HG02678 (cell line): Measurements from ENCODE around the gene RIMBP2.

Experiments used
- ATAC-seq: cut with Tn5 transposase; IDR thresholded peaks from one replicate; pipeline ENCODE4 v1.9.1; 2021; ENCODE audit warnings: mild to moderate bottlenecking, moderate library complexity; ENCODE audit not compliant: unreplicated experiment

The RIMBP2 gene

DNA sequence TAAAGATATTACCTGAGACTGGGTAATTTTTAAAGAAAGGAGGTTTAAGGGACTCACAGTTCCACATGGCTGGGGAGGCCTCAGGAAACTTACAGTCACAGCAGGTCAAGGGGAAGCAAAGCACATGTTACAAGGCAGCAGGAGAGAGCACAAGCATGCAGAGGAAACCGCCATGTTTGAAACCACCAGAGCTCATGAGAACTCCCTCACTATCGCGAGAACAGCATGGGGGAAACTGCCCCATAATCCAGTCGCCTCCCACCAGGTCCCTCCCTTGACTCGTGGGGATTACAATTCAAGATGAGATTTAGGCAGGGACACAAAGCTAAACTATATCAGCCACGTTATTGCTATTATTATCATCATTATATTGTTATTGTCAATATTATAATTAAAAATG is 138.7 kb downstream of the RIMBP2 start:
- no peak for ATAC-seq

DNA sequence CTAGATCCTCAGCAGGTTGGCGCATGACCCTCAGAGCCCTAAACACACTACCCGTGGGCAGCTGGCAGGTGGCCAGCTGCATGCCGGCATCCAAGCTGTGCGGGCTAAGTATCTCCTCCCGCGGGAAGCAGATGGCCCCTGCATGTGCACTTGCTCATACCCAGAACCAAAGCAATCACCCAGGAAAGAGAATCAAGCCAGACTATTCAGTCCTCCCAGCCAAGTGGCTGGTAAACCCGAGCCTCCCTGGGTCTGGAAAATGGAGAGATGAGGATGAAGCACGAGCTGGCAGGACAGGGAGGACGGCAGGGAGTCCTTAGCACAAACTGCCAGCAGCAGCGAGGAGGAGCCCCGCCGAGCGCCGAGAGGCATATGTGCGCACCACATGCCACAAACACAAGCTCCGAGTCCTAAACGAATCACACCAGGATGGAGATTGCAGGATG is 139.7 kb downstream of the RIMBP2 start:
- no peak for ATAC-seq

DNA sequence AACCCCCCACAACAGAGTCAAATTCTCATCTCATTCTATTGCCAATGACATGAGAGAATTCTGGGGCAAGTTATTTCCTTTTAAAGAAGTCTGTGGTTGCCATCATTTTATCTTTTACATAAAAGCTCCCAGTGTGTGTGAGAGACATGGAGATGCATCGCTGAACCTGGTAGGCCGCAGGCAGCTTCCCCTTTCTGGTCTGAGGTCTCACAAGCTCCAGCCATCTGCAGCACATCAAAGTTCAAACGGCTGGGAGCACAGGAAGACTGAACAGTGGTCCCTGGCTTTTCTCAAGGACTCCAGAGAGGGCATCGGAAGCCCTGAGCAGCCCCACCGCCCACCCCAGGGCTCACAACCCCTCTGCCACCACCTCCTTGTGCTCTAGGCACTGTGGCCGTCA is 141.7 kb downstream of the RIMBP2 start:
- ATAC-seq = no peak

DNA sequence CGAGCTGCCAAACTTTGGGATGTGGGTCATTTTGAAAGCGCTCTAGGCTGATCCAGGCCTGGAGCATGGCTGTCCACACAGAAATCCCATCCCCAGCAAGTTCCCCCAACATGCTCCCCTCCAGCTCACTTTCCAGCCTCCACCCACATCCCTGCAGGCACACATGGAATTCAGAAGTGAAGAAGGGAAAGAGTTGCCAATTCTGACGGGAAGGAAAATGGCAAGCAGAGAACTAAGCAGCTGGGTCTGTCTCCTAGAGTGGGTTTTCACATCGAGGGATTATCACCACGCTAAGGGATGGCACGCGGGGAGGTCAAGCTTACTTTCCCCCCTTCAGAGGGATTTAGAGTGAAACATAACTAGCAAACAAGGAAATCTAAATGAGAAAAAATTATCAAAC is 142.3 kb downstream of the RIMBP2 start:
- no peak for ATAC-seq

DNA sequence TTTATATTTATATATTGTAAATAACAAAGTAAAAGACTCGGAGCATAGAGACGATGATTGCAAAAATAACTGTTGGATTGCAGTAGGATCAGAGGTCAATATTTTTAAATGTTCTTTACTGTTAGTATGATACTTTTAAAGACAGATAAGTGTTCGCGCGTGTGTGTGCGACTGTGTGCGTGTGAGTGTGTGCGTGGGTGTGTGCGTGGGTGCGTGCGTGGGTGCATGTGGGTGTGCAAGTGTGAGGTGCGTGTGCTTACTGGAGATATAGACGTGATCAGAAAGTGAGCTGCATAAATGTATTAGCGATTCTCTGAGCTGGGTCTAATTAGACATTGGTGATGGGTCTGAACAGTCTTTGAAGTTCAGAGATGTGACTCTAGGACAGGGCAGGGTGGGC is 142.9 kb downstream of the RIMBP2 start:
- ATAC-seq = no peak

DNA sequence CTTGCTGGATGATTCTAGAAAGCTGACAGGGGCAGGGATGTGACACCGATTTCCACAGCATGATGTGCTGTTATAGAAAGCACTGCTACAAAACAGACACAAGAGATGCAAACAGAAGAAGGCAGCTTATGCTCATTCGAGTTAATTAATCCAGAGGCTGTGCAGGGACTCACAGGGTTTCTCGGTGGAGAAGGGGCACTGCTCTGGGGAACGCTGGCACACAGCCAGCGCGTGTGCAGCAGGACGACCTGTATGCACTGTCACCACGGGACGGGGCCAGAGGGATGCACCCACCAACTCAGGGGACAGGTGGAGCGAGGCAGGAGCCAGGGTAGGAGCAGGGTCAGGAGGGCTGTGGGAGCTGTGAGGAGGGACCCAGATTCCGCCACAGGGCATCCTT is 143.5 kb downstream of the RIMBP2 start:
- no peak for ATAC-seq

DNA sequence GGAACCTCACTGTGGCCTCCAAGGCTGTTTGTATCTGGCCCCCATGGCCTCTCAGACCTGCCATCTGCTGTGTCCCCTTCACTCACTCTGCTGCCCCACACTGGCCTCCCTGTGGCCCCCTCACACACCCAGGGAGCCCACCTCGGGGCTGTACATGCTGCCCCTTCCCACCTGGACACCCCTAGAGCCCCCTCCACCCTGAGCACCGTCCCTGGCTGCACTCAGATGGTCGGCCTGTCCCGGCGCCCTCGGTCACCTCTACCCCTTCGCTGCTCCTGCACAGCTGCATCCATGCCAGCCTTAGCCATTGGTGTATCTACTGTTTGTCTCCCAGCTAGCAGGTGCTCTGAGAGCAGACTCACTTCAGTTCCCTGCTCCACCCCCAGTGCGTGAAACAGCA is 144.4 kb downstream of the RIMBP2 start:
- ATAC-seq = no peak

DNA sequence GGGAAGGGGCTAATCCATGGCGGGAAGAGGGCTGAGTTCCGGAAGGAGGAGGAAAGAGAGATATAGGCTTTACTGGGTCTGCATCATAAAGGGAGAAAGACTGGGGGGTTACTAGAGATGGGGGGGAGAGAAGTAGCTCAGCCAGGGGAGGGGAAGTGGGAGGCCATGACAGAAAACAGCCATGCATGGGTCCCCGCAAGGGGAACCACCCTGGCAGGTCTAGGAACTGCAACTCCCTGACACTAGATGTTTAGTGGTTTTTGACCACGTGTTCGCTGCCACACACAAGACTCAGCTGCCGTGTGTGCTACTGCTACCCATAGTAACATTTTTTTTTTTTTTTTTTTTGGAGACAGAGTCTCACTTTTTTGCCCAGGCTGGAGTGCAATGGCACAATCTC is 145.0 kb downstream of the RIMBP2 start:
- peak; percentile 43 for ATAC-seq

DNA sequence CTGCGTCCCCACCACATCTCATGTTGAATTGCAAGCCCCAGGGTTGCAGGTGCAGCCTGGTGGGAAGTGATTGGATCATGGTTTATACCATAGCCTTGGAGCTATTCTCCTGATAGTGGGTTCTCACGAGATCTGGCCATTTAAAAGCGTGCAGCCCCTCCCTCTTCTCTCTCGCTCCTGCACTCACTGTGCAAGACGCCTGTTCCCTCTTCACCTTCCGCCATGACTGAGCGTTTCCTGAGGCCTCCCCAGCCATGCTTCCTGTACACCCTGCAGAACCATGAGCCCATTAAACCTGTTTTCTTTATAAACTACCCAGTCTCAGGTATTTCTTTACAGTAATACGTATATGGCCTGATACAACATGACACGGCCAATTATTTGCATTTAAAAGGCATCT is 146.6 kb downstream of the RIMBP2 start:
- ATAC-seq = no peak

DNA sequence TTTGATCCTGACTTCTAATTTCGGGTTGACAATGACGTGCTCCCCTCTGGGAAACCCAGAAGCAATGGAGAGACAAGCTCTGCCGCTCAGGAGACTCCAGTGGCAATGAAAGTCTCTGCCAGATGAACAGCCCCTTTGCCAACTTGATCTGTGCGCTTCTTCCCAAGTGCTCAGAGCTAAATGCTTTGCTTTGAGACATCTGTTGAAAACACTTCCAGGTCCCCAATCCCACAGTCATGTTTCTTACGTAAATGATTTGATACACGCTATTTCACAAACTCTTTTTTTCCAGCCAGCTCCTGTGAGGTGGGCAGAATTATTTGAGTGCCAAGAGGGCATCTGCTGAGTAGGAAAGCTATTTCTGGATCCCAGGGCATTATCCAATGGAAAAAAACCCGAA is 147.6 kb downstream of the RIMBP2 start:
- ATAC-seq = no peak

DNA sequence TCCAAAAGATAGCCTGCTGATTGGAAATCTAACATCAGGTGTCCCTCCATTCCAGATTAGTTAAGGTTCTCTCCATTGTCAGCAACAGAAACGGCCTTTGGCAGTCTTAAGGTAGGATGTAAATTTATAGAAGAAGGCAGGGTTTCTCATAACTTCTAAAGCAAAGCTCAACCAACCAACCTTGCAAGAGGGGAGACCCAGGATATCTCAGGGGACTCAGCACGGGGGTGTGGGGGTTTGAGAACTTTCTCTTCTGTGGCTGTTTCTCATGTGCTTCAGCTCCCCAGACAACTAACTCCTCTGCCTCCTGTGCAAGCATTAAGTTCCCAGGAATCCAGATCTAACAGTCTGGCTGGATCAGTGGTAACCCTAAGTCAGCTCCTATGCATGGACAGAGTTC is 148.1 kb downstream of the RIMBP2 start:
- ATAC-seq = no peak

DNA sequence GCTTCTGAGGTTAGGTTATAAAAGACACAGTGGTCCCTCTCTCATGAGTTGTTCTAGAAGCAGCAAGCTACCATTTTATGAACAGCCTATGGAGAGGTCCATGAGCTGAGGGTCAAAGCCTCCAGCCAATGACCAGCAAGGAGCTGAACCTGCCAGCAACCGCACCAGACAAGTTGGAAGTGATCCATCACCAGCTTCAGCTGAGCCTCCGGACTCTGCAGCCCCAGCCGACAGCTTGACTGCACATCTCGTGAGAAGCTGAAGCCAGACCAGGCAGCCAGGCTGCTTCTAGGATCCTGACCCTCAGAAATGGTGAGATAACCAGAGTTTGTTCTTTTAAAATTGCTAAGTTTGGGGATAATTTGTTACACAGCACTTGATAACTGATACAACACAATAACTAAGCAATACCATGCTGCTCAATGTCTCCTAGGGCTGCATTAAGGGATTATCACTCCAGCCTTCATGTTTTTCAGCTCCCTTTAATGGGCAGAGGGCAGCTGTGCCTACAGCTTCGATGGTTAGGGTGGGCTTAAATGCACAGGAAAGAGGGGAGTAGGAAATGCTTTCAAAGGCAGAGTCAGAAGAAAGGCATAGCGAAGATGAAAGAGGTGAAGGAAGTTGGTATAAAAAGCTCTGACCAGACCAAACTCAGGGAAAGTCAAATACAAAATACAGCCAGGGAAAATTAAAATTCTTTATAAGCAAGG is 149.5 kb downstream of the RIMBP2 start:
- no peak for ATAC-seq

DNA sequence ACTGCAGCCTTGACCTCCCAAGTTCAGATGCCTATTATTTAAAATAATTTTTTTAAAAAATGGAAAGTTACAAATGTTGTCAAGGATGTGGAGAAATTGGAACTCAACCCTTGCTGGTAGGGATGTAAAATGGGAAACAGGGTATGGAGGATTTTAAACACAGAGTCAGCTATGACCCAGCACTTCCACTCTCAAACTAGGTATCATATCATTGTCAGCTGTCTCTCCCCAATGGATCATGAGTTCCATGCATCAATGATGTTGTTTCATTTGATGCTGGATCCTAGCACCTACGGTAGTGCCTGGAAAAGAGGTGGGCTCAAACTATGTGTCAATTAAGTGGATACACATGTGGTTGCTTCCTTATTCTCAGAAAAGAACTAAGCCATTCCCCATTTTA is 150.9 kb downstream of the RIMBP2 start:
- ATAC-seq = no peak

DNA sequence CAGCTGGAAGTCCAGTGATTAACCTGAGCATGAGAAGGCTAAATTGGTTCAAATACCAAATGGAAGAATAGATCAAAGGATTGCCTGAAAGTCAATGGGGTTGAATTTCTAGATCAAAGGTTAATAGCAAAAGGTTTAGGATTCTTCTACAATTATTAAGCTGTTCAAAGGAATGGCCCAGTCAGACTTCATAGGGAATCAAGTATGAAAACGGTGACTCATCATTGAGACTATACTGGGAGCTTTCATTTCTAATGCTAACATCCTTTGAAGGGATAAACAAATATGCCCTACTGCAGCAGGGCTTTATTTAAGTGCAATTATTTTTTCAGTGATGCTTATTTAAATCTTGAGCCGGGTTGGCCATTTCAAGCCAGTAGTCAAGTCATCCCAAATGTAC is 152.8 kb downstream of the RIMBP2 start:
- ATAC-seq = no peak

DNA sequence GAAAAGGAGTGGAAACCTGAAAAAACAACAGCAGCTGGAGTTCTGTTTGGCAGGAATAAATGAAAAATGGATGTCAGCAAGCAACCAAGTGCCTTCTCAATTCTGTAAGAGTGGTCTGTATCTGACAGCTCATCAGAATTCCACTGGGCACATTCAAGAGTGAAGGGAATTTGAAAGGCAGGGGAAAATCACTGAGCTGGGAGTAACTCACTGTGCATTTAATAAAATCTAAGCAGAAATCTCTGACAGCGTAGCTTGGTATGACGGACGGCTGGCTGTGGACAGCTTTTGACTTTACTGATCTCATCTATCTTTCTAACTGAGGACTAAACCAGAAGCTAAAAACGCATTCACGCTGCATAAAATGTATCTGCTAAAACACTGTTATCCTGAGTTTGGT is 153.4 kb downstream of the RIMBP2 start:
- ATAC-seq = no peak

DNA sequence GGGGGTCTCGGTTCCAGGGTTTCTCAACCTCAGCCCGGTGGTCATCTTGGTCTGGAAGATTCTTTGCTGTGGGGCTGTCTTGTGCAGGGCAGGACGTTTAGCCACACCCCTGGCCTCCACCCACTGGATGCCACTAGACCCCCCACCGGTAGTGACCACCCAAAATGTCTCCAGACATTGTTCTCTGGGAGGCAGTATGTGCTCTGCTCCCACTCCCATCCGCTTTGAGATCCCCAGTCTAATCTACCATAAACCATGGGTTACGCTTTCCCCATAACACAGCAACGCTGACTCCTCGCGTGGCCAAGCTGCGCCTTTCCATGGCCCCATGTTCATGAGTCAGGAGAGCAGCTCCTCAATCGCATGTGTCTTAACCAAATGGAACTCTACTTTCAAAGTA is 155.8 kb downstream of the RIMBP2 start:
- ATAC-seq = no peak

DNA sequence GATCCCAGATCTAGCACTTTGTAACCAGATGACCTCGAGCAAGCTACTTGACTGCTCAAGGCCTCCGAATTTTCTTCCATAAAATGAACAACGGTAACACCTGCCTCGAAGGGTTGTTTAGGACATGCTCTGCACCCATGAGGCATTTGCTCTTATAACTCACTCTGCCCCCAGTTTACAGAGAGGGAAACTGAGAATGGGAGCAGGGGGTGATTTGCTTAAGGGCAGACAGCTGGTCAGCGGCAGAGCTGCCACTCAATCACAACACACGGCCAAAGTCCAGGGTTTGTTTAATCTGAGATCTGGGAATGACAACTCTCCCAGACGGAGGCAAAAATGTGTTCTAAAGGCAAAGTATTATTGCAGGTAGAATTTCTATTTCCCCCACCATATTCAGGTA is 156.3 kb downstream of the RIMBP2 start:
- no peak for ATAC-seq

DNA sequence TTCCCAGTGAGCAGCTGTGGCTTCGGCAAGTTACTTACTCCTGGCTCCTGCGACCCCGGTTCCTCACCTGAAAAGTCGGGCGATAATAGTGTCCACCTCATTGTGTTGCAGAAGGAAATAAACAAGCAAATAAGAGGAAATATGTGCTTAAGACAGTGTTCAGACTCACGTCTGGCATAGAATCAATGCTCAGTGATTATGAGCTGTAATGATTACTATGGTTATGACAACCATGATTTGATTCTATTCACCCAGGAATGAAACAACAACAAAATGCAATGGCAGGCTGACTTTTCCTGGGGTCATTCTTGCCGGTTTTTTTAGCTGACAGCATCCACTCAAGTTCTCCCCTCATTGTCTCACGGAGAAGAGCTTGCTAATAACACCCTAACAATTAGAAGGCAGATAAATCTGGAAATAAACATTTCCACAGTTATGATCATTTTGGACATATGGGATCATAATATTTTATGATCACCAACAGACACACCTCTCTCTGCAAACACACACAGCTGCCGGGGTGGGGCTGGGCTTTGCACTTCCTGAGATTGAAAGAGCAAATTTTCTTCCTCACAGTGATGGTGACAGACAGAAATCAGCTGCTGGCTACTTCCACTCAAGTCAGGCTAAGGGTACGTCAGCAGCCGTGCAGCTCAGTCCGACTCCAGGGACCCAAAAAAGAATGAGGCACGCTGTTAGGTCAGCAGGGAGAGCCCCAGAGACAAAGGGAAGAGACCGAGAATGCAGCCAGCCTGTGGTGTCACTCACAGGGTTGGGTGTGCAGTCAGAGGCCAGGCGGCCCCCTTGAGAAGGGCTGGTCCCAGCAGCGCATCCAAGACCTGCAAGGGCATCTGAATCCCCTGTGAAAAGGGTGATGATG is 158.0 kb downstream of the RIMBP2 start:
- no peak for ATAC-seq

DNA sequence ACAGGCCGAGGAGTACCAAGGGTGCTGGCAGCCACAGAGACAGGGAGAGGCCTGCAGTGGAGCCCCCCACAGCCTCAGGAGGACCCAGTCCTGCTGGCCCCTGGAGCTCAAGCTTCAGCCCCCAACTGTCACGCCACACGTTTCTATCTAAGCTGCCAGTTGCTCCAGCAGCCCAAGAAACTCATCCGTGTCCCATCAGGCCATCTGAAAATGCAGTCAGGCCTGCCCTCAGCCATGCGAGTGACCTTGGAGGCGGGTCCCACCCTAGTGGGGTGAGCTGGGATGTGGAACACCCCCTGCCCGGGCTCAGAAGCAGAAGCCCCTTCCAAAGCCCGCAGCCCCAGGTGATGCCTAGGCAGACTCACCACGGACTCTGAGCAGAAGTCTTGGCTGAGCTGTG is 158.9 kb downstream of the RIMBP2 start:
- ATAC-seq = no peak

DNA sequence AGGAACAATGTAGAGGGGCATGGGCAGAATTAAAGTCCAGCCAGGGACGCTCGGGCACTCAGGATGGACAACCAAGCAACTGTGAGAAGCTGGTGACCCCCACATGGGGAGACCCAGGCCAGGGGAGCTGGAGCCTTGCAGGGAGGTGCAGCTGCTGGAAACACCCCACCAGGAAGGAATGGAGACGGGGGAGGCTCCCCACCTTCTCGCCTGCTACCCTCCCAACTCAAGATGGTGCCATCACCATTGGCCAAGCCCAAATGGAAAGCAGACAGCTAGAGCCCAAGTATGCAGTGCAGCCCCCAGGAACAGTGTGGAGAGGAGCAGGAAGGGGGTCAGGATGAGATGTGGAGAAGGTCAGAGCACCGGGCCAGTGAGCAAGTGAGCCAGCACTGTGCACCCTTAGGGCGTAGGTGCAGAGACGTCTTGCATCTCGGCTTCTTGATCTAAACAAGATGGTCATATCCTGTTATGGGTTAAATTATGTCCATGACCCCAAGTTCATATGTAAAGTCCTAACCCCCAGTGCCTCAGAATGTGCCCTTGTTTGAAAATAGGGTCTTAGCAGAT is 159.5 kb downstream of the RIMBP2 start:
- no peak for ATAC-seq

DNA sequence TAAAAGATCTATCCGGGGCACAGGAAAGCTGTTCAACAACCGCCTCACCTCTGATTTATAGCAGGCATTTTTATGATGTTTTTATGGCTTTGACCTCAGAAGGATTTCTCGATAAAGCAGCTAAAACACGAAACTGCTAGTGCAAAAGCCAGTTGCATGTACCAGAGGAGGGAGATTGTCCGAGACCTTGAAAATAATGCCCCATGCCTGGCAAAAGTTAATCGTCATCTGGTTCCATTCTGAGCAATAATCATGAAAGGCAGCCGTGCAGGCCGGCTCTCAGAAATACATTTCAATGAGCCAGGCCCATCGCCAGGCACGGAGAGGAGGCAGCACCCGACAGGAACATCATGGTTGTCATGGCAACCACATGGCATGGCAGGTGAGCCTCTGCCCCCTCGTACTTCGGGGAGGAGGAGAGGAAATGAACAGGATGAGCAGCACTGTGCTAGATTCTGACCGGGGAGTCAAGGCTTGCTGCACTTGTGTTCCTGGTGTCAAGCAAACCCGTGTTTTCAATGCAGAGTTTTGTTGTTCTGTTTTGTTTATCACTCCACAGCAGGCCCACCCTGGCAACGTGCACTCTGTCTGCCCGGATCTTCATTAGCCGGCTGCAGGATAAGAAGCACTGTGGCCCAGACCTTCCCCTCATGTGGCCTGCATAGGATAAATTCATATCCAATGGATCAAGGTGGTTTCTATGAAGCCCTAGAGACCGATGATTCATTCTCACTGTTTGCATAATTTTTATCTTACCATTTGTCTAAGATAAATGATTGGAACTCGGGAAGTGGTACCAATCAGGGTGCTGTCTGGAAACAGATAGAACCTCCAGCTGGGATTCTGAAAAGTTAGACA is 160.2 kb downstream of the RIMBP2 start:
- no peak for ATAC-seq
